ENCODE data around the gene CST11.

Gene CST11

DNA sequence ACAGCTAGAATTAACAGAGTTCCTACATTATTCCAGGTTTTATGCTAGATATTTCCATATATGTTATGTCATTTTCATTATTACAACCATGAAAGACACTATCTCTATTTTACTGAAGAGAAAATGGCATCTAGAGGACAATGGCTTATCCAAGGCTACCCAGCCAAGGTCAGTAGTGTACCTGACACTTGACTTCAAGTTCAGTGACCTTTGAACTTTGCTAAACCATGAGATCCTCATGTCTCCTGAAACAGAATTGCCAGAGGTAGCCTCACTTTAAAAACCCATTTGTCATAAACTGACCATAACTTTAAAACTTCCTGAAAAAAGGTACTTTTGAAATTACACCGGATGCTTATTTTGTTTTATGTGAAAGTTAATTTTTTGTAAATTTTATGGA, 45.8 kb downstream of the CST11 start:
- no peak overlapping the region for H3K4me3 ChIP-seq (ENCODE audit: low read length, poor library complexity, severe bottlenecking)
- H3K4me1 ChIP-seq (ENCODE audit: insufficient read depth, low read length, poor library complexity, severe bottlenecking) = peaks cover 2% of the 10 kb centered on the region
- peaks cover 9% of the 10 kb centered on the region for H4K20me1 ChIP-seq (ENCODE audit: insufficient read depth, low read length, poor library complexity, severe bottlenecking)
- H3K9ac ChIP-seq (ENCODE audit: low read depth, low read length, poor library complexity, severe bottlenecking) = no peak overlapping the region
- no peaks in the 10 kb centered on the region for H3F3A ChIP-seq (ENCODE audit: low read depth)
- H3K9me3 ChIP-seq (ENCODE audit: insufficient read depth, low read depth, low read length) = no peaks in the 10 kb centered on the region
- H3K36me3 ChIP-seq (ENCODE audit: insufficient read depth, low read length) = no peaks in the 10 kb centered on the region; the same call in 1 of the 2 replicates
- H3K79me2 ChIP-seq (ENCODE audit: insufficient read depth, low read length) = peaks cover 83% of the 10 kb centered on the region
- H3K27me3 ChIP-seq (ENCODE audit: insufficient read depth, low read length, poor library complexity, severe bottlenecking) = no peaks in the 10 kb centered on the region
- no peak overlapping the region for H3K4me2 ChIP-seq (ENCODE audit: low read depth, low read length, poor library complexity, severe bottlenecking)
- TF ChIP-seq CTCF (conservative IDR thresholded peaks at IDR 0.05; ENCODE audit: low read length) = no peak
- H3K9me2 ChIP-seq (replicated peaks; ENCODE audit: low read depth, low read length) = no peaks in the 10 kb centered on the region
- H2AFZ ChIP-seq (ENCODE audit: low read length) = no peak overlapping the region

DNA sequence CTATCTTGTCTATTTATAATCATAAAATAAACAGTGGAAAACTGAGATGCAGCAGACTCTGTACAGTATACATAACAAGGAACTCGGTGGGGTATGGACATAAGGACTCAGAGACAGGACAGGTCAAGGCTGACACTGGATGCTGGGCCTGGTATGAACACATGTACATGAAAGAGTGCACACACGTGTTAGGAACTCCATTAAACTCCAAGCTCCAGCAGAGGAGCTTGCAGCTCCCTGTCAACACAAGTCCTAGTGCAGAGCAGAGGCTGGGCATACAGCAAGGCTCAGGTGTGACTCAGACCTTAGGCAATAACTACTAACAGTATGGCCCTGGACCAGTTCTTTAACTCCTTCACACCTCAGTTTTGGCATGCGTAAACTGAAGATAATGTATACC, 48.5 kb downstream of the CST11 start:
- no peaks in the 10 kb centered on the region for H3K27me3 ChIP-seq (ENCODE audit: insufficient read depth, low read length, poor library complexity, severe bottlenecking)
- H3K36me3 ChIP-seq (ENCODE audit: insufficient read depth, low read length) = no peaks in the 10 kb centered on the region; the same call in 1 of the 2 replicates
- H3K9ac ChIP-seq (ENCODE audit: low read depth, low read length, poor library complexity, severe bottlenecking) = no peak overlapping the region
- no peaks in the 10 kb centered on the region for H3K9me2 ChIP-seq (replicated peaks; ENCODE audit: low read depth, low read length)
- H3K79me2 ChIP-seq (ENCODE audit: insufficient read depth, low read length) = peaks cover 60% of the 10 kb centered on the region
- no peak overlapping the region for H2AFZ ChIP-seq (ENCODE audit: low read length)
- peaks cover 9% of the 10 kb centered on the region for H3K4me1 ChIP-seq (ENCODE audit: insufficient read depth, low read length, poor library complexity, severe bottlenecking)
- no peaks in the 10 kb centered on the region for H3F3A ChIP-seq (ENCODE audit: low read depth)
- no peak overlapping the region for H3K4me2 ChIP-seq (ENCODE audit: low read depth, low read length, poor library complexity, severe bottlenecking)
- no peak overlapping the region for H3K4me3 ChIP-seq (ENCODE audit: low read length, poor library complexity, severe bottlenecking)
- no peaks in the 10 kb centered on the region for H3K9me3 ChIP-seq (ENCODE audit: insufficient read depth, low read depth, low read length)
- TF ChIP-seq CTCF (conservative IDR thresholded peaks at IDR 0.05; ENCODE audit: low read length) (no peak), EZH2phosphoT487 (IDR thresholded peaks at IDR 0.05; ENCODE audit: borderline replicate concordance) (no peak)
- H4K20me1 ChIP-seq (ENCODE audit: insufficient read depth, low read length, poor library complexity, severe bottlenecking) = peaks cover 3% of the 10 kb centered on the region

DNA sequence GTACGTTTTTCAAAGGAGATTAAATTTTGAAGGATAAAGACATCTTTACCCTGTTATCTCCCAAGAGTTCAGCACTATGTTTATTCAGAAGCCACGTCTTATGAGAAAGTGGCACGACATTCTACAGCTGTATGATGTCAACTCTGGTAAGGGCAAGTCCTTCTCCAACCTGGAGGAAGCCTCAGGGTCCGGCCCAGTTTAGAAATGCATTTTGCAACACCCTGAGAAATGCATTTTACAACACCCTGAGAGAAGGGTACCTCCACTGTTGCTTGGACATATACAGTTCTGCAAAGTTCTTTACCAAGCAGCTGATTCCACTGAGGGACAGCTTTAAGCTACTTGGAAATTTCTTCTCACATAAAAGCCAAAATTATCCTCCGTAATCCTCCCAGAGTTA, 48.9 kb downstream of the CST11 start:
- H3K4me2 ChIP-seq (ENCODE audit: low read depth, low read length, poor library complexity, severe bottlenecking) = no peak overlapping the region
- H4K20me1 ChIP-seq (ENCODE audit: insufficient read depth, low read length, poor library complexity, severe bottlenecking) = peaks cover 3% of the 10 kb centered on the region
- no peaks in the 10 kb centered on the region; the same call in 1 of the 2 replicates for H3K36me3 ChIP-seq (ENCODE audit: insufficient read depth, low read length)
- H3K79me2 ChIP-seq (ENCODE audit: insufficient read depth, low read length) = peaks cover 58% of the 10 kb centered on the region
- H3K9ac ChIP-seq (ENCODE audit: low read depth, low read length, poor library complexity, severe bottlenecking) = no peak overlapping the region
- no peaks in the 10 kb centered on the region for H3K9me2 ChIP-seq (replicated peaks; ENCODE audit: low read depth, low read length)
- no peaks in the 10 kb centered on the region for H3F3A ChIP-seq (ENCODE audit: low read depth)
- no peaks in the 10 kb centered on the region for H3K27me3 ChIP-seq (ENCODE audit: insufficient read depth, low read length, poor library complexity, severe bottlenecking)
- TF ChIP-seq CTCF (conservative IDR thresholded peaks at IDR 0.05; ENCODE audit: low read length) = no peak
- TF ChIP-seq EZH2phosphoT487 (IDR thresholded peaks at IDR 0.05; ENCODE audit: borderline replicate concordance) = no peak
- no peak overlapping the region for H2AFZ ChIP-seq (ENCODE audit: low read length)
- H3K9me3 ChIP-seq (ENCODE audit: insufficient read depth, low read depth, low read length) = no peaks in the 10 kb centered on the region
- no peak overlapping the region for H3K4me3 ChIP-seq (ENCODE audit: low read length, poor library complexity, severe bottlenecking)
- peaks cover 9% of the 10 kb centered on the region for H3K4me1 ChIP-seq (ENCODE audit: insufficient read depth, low read length, poor library complexity, severe bottlenecking)
